Chondrocyte (in vitro differentiated cells): ENCODE results near the gene NAA35. TPM values are rescaled to one million over a fixed set of nuclear protein-coding genes. Genes with fewer than 3 reads are reported as not detected.

ENCODE experiments used
- DNase-seq: peaks from one replicate; pipeline ENCODE4 v3.0.0; 2021; ENCODE audit warnings: mixed read lengths, low spot score
- H3K27ac Mint-ChIP-seq: one replicate; pipeline ENCODE4 v1.8.0; 2021; ENCODE audit warnings: mild to moderate bottlenecking, moderate library complexity, mixed read lengths; ENCODE audit not compliant: unreplicated experiment
- H3K27me3 Mint-ChIP-seq: 2 replicates; pipeline ENCODE4 v1.8.0; 2021; ENCODE audit warnings: low read depth, mixed read lengths
- H3K36me3 Mint-ChIP-seq: 2 replicates; pipeline ENCODE4 v1.8.0; 2021; ENCODE audit warnings: low read depth, mixed read lengths
- H3K4me1 Mint-ChIP-seq: 2 replicates; pipeline ENCODE4 v1.8.0; 2021; ENCODE audit warnings: low read depth, mild to moderate bottlenecking, mixed read lengths
- H3K4me3 Mint-ChIP-seq: one replicate; pipeline ENCODE4 v1.8.0; 2021; ENCODE audit warnings: mild to moderate bottlenecking, moderate library complexity, mixed read lengths; ENCODE audit not compliant: unreplicated experiment
- H3K9me3 Mint-ChIP-seq: 2 replicates; pipeline ENCODE4 v1.8.0; 2021; ENCODE audit warnings: low read depth, mixed read lengths
- CTCF ChIP-seq: fragments of 200-600 bp; sonication (generic); IDR thresholded peaks from 2 replicates; pipeline ENCODE4 v1.5.0; 2021; ENCODE audit warnings: antibody characterized with exemption, mild to moderate bottlenecking, moderate library complexity
- total RNA-seq: library from RNA; stranded (reverse); gene quantifications from 3 replicates; pipeline ENCODE4 v1.2.1, GENCODE V29; 2021

The NAA35 gene
- total RNA-seq, 1 donor from 2014 or later = 20.7 TPM

GRCh38 chr9:85978496-85978895 lies 37.5 kb downstream of the NAA35 start:
- Mint-ChIP-seq H3K4me3 (no peak overlapping the region), H3K27me3 (no peaks in the 10 kb centered on the region), H3K36me3 (peaks cover 43% of the 10 kb centered on the region), H3K27ac (no peak overlapping the region), H3K4me1 (no peaks in the 10 kb centered on the region), H3K9me3 (no peaks in the 10 kb centered on the region)
- no peak for DNase-seq
- TF ChIP-seq CTCF = no peak

- Mint-ChIP-seq H3K4me3 (no peak overlapping the region), H3K9me3 (no peaks in the 10 kb centered on the region), H3K27me3 (no peaks in the 10 kb centered on the region), H3K27ac (no peak overlapping the region), H3K36me3 (peaks cover 54% of the 10 kb centered on the region), H3K4me1 (no peaks in the 10 kb centered on the region)
- no peak for DNase-seq
- no peak for TF ChIP-seq CTCF
Measured at GRCh38 chr9:85981369-85981768, 40.4 kb downstream of the NAA35 start.

- H3K27me3 Mint-ChIP-seq = no peaks in the 10 kb centered on the region
- no peaks in the 10 kb centered on the region for H3K4me1 Mint-ChIP-seq
- H3K27ac Mint-ChIP-seq = no peak overlapping the region
- H3K9me3 Mint-ChIP-seq = no peaks in the 10 kb centered on the region
- peaks cover 36% of the 10 kb centered on the region for H3K36me3 Mint-ChIP-seq
- H3K4me3 Mint-ChIP-seq = no peak overlapping the region
- no peak for TF ChIP-seq CTCF
- no peak for DNase-seq
Measured at GRCh38 chr9:85984457-85984856, 43.5 kb downstream of the NAA35 start.

GRCh38 chr9:85987236-85987635 lies 46.3 kb downstream of the NAA35 start:
- DNase-seq = no peak
- H3K27me3 Mint-ChIP-seq = no peaks in the 10 kb centered on the region
- H3K36me3 Mint-ChIP-seq = peaks cover 29% of the 10 kb centered on the region

GRCh38 chr9:85994191-85994590 lies 53.2 kb downstream of the NAA35 start:
- Mint-ChIP-seq H3K27me3 (no peaks in the 10 kb centered on the region), H3K36me3 (peaks cover 14% of the 10 kb centered on the region), H3K4me3 (no peak overlapping the region), H3K9me3 (no peaks in the 10 kb centered on the region), H3K4me1 (no peaks in the 10 kb centered on the region), H3K27ac (no peak overlapping the region)
- no peak for DNase-seq
- TF ChIP-seq CTCF = no peak

More at GRCh38 chr9:85987236-85987635, 46.3 kb downstream of the NAA35 start:
- Mint-ChIP-seq H3K4me3 (no peak overlapping the region), H3K27ac (no peak overlapping the region), H3K9me3 (no peaks in the 10 kb centered on the region), H3K4me1 (no peaks in the 10 kb centered on the region)
- no peak for TF ChIP-seq CTCF
